Loucy (cell line): Measurements from ENCODE around the gene CHST11.

Source experiments
- EZH2phosphoT487 ChIP-seq: fragments of 200-600 bp; IDR thresholded peaks from 2 replicates; pipeline ENCODE4 v1.6.1; 2018; ENCODE audit warnings: antibody characterized with exemption, mild to moderate bottlenecking, moderate library complexity, borderline replicate concordance
- TF ChIP-seq, protein P1 (sequence below): fragments of 200-600 bp; sonication (generic); conservative IDR thresholded peaks from 2 replicates; pipeline ENCODE4 v1.5.1; 2014; ENCODE audit warnings: mild to moderate bottlenecking, antibody characterized with exemption, low read length

DNA sequence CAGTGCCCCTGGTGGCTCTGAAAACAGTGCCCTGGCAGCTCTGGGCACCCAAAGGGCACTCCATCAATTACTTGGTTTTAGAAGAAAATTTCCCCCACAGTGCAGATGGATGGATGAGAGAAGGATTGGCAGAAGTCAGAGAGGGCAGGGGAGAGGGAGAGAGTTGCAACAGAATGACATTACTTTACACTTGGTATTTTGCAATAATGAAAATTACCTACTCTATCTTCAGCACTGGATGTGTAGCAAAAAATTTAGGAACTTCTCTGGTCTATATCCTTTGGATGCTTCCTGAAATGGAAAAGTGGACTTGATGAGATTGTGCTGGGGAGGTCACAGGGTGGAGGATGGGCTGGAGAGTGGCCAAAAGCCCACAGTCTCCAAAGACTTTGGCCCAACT, 193.2 kb downstream of the CHST11 start:
- TF ChIP-seq, protein P1, sequence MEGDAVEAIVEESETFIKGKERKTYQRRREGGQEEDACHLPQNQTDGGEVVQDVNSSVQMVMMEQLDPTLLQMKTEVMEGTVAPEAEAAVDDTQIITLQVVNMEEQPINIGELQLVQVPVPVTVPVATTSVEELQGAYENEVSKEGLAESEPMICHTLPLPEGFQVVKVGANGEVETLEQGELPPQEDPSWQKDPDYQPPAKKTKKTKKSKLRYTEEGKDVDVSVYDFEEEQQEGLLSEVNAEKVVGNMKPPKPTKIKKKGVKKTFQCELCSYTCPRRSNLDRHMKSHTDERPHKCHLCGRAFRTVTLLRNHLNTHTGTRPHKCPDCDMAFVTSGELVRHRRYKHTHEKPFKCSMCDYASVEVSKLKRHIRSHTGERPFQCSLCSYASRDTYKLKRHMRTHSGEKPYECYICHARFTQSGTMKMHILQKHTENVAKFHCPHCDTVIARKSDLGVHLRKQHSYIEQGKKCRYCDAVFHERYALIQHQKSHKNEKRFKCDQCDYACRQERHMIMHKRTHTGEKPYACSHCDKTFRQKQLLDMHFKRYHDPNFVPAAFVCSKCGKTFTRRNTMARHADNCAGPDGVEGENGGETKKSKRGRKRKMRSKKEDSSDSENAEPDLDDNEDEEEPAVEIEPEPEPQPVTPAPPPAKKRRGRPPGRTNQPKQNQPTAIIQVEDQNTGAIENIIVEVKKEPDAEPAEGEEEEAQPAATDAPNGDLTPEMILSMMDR, result no peak
- no peak for TF ChIP-seq EZH2phosphoT487
